ENCODE measurements around the gene CRAT.

Gene CRAT

GRCh38 chr9:129060991-129061390 is 49.6 kb downstream of the CRAT start:
- DNase-seq (ENCODE audit: low read depth) = no peak
- no peak for TF ChIP-seq CTCF (IDR thresholded peaks at IDR 0.05; ENCODE audit: insufficient read depth, low read depth, low read length, missing control alignments)
- no peak overlapping the region for H3K4me3 ChIP-seq (ENCODE audit: low read depth, low read length)

GRCh38 chr9:129059796-129060785 is 50.5 kb downstream of the CRAT start:
- no peak overlapping the region for H3K4me3 ChIP-seq (ENCODE audit: low read depth, low read length)
- no peak for DNase-seq (ENCODE audit: low read depth)
- no peak for TF ChIP-seq CTCF (IDR thresholded peaks at IDR 0.05; ENCODE audit: insufficient read depth, low read depth, low read length, missing control alignments)

- TF ChIP-seq CTCF (IDR thresholded peaks at IDR 0.05; ENCODE audit: insufficient read depth, low read depth, low read length, missing control alignments) = no peak
- DNase-seq (ENCODE audit: low read depth) = no peak
- H3K4me3 ChIP-seq (ENCODE audit: low read depth, low read length) = no peak overlapping the region
Measured at GRCh38 chr9:129058965-129059795, 51.4 kb downstream of the CRAT start.

GRCh38 chr9:129054163-129054851 is 56.3 kb downstream of the CRAT start:
- TF ChIP-seq CTCF (IDR thresholded peaks at IDR 0.05; ENCODE audit: insufficient read depth, low read depth, low read length, missing control alignments) = no peak

GRCh38 chr9:129053020-129053419 is 57.6 kb downstream of the CRAT start:
- DNase-seq (ENCODE audit: low read depth) = no peak
- TF ChIP-seq CTCF (IDR thresholded peaks at IDR 0.05; ENCODE audit: insufficient read depth, low read depth, low read length, missing control alignments) = no peak
- H3K4me3 ChIP-seq (ENCODE audit: low read depth, low read length) = no peak overlapping the region

More at GRCh38 chr9:129054163-129054851, 56.3 kb downstream of the CRAT start:
- DNase-seq (ENCODE audit: low read depth) = no peak
- no peak overlapping the region for H3K4me3 ChIP-seq (ENCODE audit: low read depth, low read length)

GRCh38 chr9:129052592-129052991 is 58.0 kb downstream of the CRAT start:
- no peak for TF ChIP-seq CTCF (IDR thresholded peaks at IDR 0.05; ENCODE audit: insufficient read depth, low read depth, low read length, missing control alignments)
- no peak for DNase-seq (ENCODE audit: low read depth)
- no peak overlapping the region for H3K4me3 ChIP-seq (ENCODE audit: low read depth, low read length)

All from GM12865 (cell line).